GM12878 (cell line): ENCODE measurements around the gene CP. TPM values are rescaled to one million over a fixed set of nuclear protein-coding genes. Genes with fewer than 3 reads are reported as not detected.

Experiments
- ATAC-seq: fragments of 200-7000 bp; cut with Tn5 transposase; 3 replicates; pipeline ENCODE4 v1.9.1; 2020; ENCODE audit warnings: mild to moderate bottlenecking, moderate library complexity
- BruUV-seq: library from RNA; stranded (reverse); fragments of 400-500 nt; replicated peaks from 2 replicates; lab custom pipeline; 2021; lab: Mats Ljungman, UMichigan
- CTCF ChIA-PET: fragments of 300-600 bp; sonication (Branson Sonifier 250); formaldehyde crosslinking; extraction: SDS; loops from one replicate; lab custom pipeline; 2021; ENCODE audit warnings: inconsistent platforms; lab: Yijun Ruan, JAX
- POLR2A ChIA-PET: fragments of 350-600 bp; formaldehyde crosslinking; extraction: SDS; loops from one replicate; lab custom pipeline; 2021; ENCODE audit warnings: inconsistent platforms; lab: Charles Lee
- RAD21 ChIA-PET: fragments of 300-600 bp; sonication (Branson Sonifier 250); formaldehyde crosslinking; loops from one replicate; lab custom pipeline; 2023; ENCODE audit warnings: antibody characterized with exemption; ENCODE audit not compliant: unreplicated experiment; lab: Charles Lee
- SMC1A ChIA-PET: fragments of 300-600 bp; sonication (Branson Sonifier 250); formaldehyde crosslinking; loops from one replicate; lab custom pipeline; 2023; ENCODE audit not compliant: unreplicated experiment, uncharacterized antibody; lab: Charles Lee
- DNase-seq: peaks from one replicate; pipeline ENCODE4 v3.0.0-alpha.2; 2011; ENCODE audit warnings: low read depth, low spot score
- FAIRE-seq: peaks from 3 replicates; lab custom pipeline; 2011; peaks lifted over from hg19 to GRCh38; lab: Jason Lieb, UNC
- H2AFZ ChIP-seq: 2 replicates; pipeline ENCODE4 v1.6.0; 2011; ENCODE audit warnings: low read depth, low read length, control low read depth; ENCODE audit not compliant: control insufficient read depth
- H3K27ac ChIP-seq: 2 replicates; pipeline ENCODE4 v1.5.1; 2011; ENCODE audit warnings: control low read depth; ENCODE audit not compliant: control insufficient read depth, insufficient read depth
- H3K27me3 ChIP-seq, 2 experiments: replicated peaks in 1 of 2; 2 replicates each; pipeline versions ENCODE4 v1.6.0 to v1.6.1; 2011; ENCODE audit warnings: low read length in 1 of 2; ENCODE audit not compliant: control insufficient read depth in 2 of 2, insufficient read depth in 2 of 2
- H3K36me3 ChIP-seq, 2 experiments: 2 replicates each; pipeline ENCODE4 v1.5.1; 2011; ENCODE audit warnings: low read length in 1 of 2; ENCODE audit not compliant: control insufficient read depth in 2 of 2, insufficient read depth in 2 of 2
- H3K4me1 ChIP-seq: 2 replicates; pipeline ENCODE4 v1.6.1; 2011; ENCODE audit warnings: mild to moderate bottlenecking, low read length, moderate library complexity, mixed read lengths; ENCODE audit not compliant: control insufficient read depth, insufficient read depth
- H3K4me2 ChIP-seq: 2 replicates; pipeline ENCODE4 v1.6.0; 2011; ENCODE audit warnings: control low read depth; ENCODE audit not compliant: control insufficient read depth, insufficient read depth
- H3K4me3 ChIP-seq: fragments of 200-600 bp; sonication (generic); 2 replicates; pipeline ENCODE4 v1.5.1; 2016
- H3K79me2 ChIP-seq: 2 replicates; pipeline ENCODE4 v1.6.0; 2011; ENCODE audit warnings: low read length; ENCODE audit not compliant: control insufficient read depth, insufficient read depth
- H3K9ac ChIP-seq: 2 replicates; pipeline ENCODE4 v1.8.0; 2011; ENCODE audit warnings: low read length, control low read depth, mixed read lengths; ENCODE audit not compliant: control insufficient read depth, insufficient read depth
- H3K9me3 ChIP-seq: replicated peaks from 3 replicates; pipeline ENCODE4 v1.5.1; 2011; ENCODE audit warnings: mild to moderate bottlenecking, low read length; ENCODE audit not compliant: control insufficient read depth, insufficient read depth
- H4K20me1 ChIP-seq: 2 replicates; pipeline ENCODE4 v1.6.0; 2011; ENCODE audit not compliant: control insufficient read depth, insufficient read depth
- BMI1 ChIP-seq: fragments of 450-650 bp; IDR thresholded peaks from 2 replicates; pipeline ENCODE4 v1.6.1; 2016; ENCODE audit warnings: mild to moderate bottlenecking, moderate library complexity, borderline replicate concordance
- CHD1 ChIP-seq: IDR thresholded peaks from 2 replicates; pipeline ENCODE4 v1.6.1; 2012; ENCODE audit warnings: low read depth, low read length, improper control_type of control experiment
- CHD4 ChIP-seq: fragments of 200-600 bp; sonication (generic); IDR thresholded peaks from 2 replicates; pipeline ENCODE4 v1.6.1; 2016; ENCODE audit warnings: mild to moderate bottlenecking
- E2F4 ChIP-seq: IDR thresholded peaks from 2 replicates; pipeline ENCODE4 v1.6.1; 2012; ENCODE audit warnings: low read depth, low read length, improper control_type of control experiment
- ETV6 ChIP-seq, 2 experiments: fragments of 450-650 bp in 1 of 2; IDR thresholded peaks in 1 of 2; conservative IDR thresholded peaks in 1 of 2; 2 replicates each; pipeline ENCODE4 v1.6.1; 2014; ENCODE audit warnings: antibody characterized with exemption in 1 of 2, borderline replicate concordance in 1 of 2, low read depth in 1 of 2, mild to moderate bottlenecking in 1 of 2, moderate library complexity in 1 of 2
- FOS ChIP-seq: IDR thresholded peaks from 3 replicates; pipeline ENCODE4 v1.6.1; 2011; ENCODE audit warnings: borderline replicate concordance; ENCODE audit not compliant: insufficient read length; ENCODE audit errors: extremely low read depth
- JUNB ChIP-seq: IDR thresholded peaks from 2 replicates; pipeline ENCODE4 v1.6.1; 2016; ENCODE audit warnings: antibody characterized with exemption, mild to moderate bottlenecking
- PAX8 ChIP-seq: fragments of 450-650 bp; IDR thresholded peaks from 2 replicates; pipeline ENCODE4 v1.6.1; 2017; ENCODE audit warnings: mild to moderate bottlenecking, moderate library complexity
- RCOR1 ChIP-seq: conservative IDR thresholded peaks from 2 replicates; pipeline ENCODE4 v1.6.1; 2012; ENCODE audit warnings: low read depth, low read length, improper control_type of control experiment
- WGBS: methylation state at CpG from one replicate; pipeline ENCODE4 v1.1.6; 2016; ENCODE audit warnings: low lambda C conversion rate; ENCODE audit not compliant: insufficient replicate concordance, insufficient coverage; ENCODE audit errors: missing lambda C conversion rate; 5-methylcytosine and 5-hydroxymethylcytosine counted together
- in situ Hi-C: fragments of 300-500 bp; cut with MboI; formaldehyde crosslinking; loops from 9 replicates; pipeline ENCODE4 v1.14.3; 2018; ENCODE audit warnings: mixed read lengths
- intact Hi-C: fragments of 100-400 bp; cut with micrococcal nuclease; formaldehyde crosslinking; loops from one replicate; pipeline ENCODE4 v1.14.2; 2022; ENCODE audit not compliant: unreplicated experiment
- polyA plus RNA-seq, 11 experiments: library from polyadenylated mRNA; depleted of rRNA in 4 of 11; unstranded in 6 of 11; stranded (reverse) in 5 of 11; fragments of >200 nt; fragmentation: Nextera tagmentation in 4 of 11; fragmentation: Illumina TruSeq in 1 of 11; extraction: Ambion mirVana in 4 of 11; extraction: Trizol in 1 of 11; gene quantifications; 1 replicate in 1 of 11; 2 replicates in 10 of 11; pipeline versions ENCODE4 v1.2.1 to v1.2.3, GENCODE V29; 2011 to 2016; ENCODE audit warnings: inconsistent platforms in 2 of 11, missing spikeins in 2 of 11, low read depth in 1 of 11
- total RNA-seq, 4 experiments: library from RNA; depleted of rRNA in 3 of 4; stranded (reverse); fragments of >200 nt in 3 of 4; fragmentation: Illumina TruSeq in 1 of 4; extraction: Trizol in 1 of 4; gene quantifications; 2 replicates each; pipeline versions ENCODE4 v1.2.1 to v1.2.3, GENCODE V29; 2013 to 2021

The CP gene
- total and polyA plus RNA-seq, 10 of the 15 experiments (the other 5 are each of a cell fraction or from before 2014, with no cell fraction given), result 0.14 to 1.2 (median 0.30) TPM; not detected in 6

- ChIA-PET SMC1A (interaction anchor here (0.9 kb wide), 1 partner anchor 32 kb away, joined by 3 read pairs; no protein-coding TSS in a partner anchor), POLR2A (no interaction called here), RAD21 (no interaction called here), CTCF (interaction anchor here (0.7 to 1.4 kb wide), 2 partner anchors 13 to 66 kb away, joined by 4 to 5 read pairs; no protein-coding TSS in a partner anchor)
- Histone ChIP-seq H3K79me2 (no peaks in the 10 kb centered on the region), H2AFZ (no peak overlapping the region), H3K4me1 (no peaks in the 10 kb centered on the region), H3K27me3 (no peaks in the 10 kb centered on the region; a peak in 1 of 4 replicates), H3K36me3 (no peaks in the 10 kb centered on the region), H3K9ac (no peak overlapping the region), H4K20me1 (no peaks in the 10 kb centered on the region), H3K4me3 (no peak overlapping the region), H3K9me3 (no peaks in the 10 kb centered on the region), H3K4me2 (no peak overlapping the region), H3K27ac (no peak overlapping the region)
- intact Hi-C loops (no loop called here), in situ Hi-C loops (no loop called here)
- FAIRE-seq, result no peak
- no peak for DNase-seq
- no TSS peak for BruUV-seq
- WGBS, result 78% methylated on average over 3 of the region's 3 CpGs
- TF ChIP-seq E2F4 (no peak), FOS (no peak), CHD1 (no peak), JUNB (no peak), PAX8 (no peak), CHD4 (no peak), RCOR1 (no peak), ETV6 (conservative IDR thresholded peaks at IDR 0.05 in 1 of 2, IDR thresholded peaks at IDR 0.05 in 1 of 2; ENCODE audit: borderline replicate concordance in 1 of 2, low read depth in 1 of 2) (no peak), BMI1 (no peak)
- ATAC-seq, result no peak
These were observed 34.9 kb downstream of the CP start for GRCh38 chr3:149186721-149187120.
